ENCODE results near the gene SHANK1.

DNA sequence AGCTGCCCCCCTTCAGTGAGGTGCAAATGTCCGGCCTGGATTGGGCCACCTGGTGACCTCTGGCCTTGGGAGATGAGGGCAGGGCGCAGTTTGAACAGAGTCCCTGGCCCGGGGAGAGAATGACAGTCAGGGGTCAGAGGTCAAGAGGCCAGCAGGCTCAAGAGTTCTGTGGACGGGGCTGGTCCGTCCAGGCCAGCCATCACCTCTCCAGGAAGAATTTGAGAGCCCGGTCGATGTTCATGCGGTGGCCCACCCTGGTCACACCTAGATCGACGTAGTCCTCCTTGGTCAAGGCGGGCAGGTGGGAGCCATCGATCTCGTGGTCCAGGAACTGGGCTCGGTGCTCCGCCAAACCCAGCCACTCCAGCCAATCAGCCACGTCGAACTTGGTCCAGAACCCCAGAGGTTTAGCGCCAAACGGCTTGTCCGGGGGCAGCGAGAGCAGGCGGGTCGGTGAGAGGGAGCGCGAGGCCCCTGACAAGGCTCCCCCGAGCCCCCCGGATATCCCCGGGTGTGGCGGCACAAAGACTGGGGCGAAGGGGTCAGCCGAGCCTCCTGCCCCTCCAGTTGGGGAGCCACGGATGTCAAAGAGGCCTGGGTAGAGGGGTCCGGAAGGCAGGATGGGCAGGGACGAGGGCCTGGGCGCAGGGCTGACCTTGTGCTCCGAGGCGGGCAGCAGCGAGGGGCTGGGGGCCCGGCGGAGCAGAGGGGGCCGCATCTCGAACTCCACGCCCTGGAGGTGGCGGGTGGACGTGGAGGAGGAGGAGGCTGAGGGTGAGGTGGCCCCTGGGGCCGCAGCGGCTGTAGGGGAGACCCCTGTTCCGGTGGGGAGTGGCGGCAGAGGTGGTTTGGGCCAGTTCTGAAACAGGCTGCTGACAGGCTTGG, 57.6 kb downstream of the SHANK1 start:
- TF ChIP-seq, protein P1, sequence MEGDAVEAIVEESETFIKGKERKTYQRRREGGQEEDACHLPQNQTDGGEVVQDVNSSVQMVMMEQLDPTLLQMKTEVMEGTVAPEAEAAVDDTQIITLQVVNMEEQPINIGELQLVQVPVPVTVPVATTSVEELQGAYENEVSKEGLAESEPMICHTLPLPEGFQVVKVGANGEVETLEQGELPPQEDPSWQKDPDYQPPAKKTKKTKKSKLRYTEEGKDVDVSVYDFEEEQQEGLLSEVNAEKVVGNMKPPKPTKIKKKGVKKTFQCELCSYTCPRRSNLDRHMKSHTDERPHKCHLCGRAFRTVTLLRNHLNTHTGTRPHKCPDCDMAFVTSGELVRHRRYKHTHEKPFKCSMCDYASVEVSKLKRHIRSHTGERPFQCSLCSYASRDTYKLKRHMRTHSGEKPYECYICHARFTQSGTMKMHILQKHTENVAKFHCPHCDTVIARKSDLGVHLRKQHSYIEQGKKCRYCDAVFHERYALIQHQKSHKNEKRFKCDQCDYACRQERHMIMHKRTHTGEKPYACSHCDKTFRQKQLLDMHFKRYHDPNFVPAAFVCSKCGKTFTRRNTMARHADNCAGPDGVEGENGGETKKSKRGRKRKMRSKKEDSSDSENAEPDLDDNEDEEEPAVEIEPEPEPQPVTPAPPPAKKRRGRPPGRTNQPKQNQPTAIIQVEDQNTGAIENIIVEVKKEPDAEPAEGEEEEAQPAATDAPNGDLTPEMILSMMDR (conservative IDR thresholded peaks at IDR 0.05; ENCODE audit: low read length) = no peak
- no peak for TF ChIP-seq EZH2phosphoT487 (IDR thresholded peaks at IDR 0.05; ENCODE audit: borderline replicate concordance, low read depth, low read length)

Data from OCI-LY7 (cell line).